ENCODE measurements around the gene SERPINA7. TPM values are rescaled to one million over a fixed set of nuclear protein-coding genes. Genes with fewer than 3 reads are reported as not detected.

SERPINA7 gene
- total RNA-seq: not detected in 2 replicates

GRCh38 chrX:106038625-106039024 lies at the start of gene SERPINA7:
TSS of gene SERPINA7 (minus strand) at chrX:106038727. CDS start at chrX:106037058, 1,669 bp downstream.

Other genes starting within 250 kb of the SERPINA7 start
- 6.1 and 20.8 TPM in 2 replicates for gene NRK, start 216.2 kb downstream of the SERPINA7 start, total RNA-seq
- 4.4 and 5.1 TPM in 2 replicates for gene PWWP3B, start 129.6 kb upstream of the SERPINA7 start, total RNA-seq